ENCODE measurements around the gene ACSBG1. TPM values are rescaled to one million over a fixed set of nuclear protein-coding genes. Genes with fewer than 3 reads are reported as not detected.

Gene ACSBG1
- total RNA-seq, 1 donor from 2014 or later, result not detected

DNA sequence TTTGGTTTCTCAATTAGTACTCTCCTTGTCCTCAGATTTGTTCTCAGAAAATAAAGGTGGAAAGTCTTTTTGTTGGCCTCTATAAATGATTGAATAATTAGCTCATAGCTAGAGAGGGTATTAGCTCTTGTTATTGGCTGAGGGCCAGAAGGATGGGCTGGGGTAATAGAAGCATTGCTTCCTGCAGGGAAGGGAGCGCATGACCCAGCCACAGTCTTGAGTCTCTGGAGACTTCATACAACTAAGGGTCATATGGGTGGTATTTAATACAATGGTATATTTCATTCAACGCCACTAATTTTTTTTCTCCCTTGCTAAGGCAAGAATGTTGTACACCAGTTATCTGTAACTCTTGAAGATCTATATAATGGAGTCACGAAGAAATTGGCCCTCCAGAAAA is 38.4 kb upstream of the ACSBG1 start:
- no peak for TF ChIP-seq CTCF (IDR thresholded peaks at IDR 0.05)
- Histone ChIP-seq H3K27me3 (no peaks in the 10 kb centered on the region), H3K27ac (no peak overlapping the region), H3K9me3 (no peaks in the 10 kb centered on the region), H3K4me3 (no peak overlapping the region), H3K36me3 (peaks cover 0 to 20% of the 10 kb centered on the region in 2 donors), H3K4me1 (no peaks in the 10 kb centered on the region)
- DNase-seq (ENCODE audit: low spot score in 2 of 2), result no peak
- intact Hi-C loops (cut with DNase I), result no loop called here

DNA sequence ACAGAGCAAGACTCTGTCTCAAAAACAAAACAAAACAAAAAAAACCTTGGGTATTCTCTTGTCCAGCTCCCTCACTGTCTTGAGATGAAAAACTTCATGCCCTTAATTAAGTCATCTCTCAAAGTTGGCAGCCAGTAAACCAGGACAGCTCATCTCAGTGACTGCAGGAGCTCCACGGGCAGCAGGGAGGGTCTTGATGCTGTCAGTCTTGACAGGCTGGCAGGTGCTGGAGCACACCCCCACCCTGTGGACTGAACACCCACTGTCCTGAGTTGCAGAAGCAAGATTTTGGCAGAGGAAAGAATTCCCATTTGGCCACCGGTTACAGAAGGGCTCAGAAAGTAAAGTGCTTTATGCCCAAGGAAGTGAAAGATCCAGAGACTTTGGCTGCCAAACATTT is 38.0 kb upstream of the ACSBG1 start:
- no peak for TF ChIP-seq CTCF (IDR thresholded peaks at IDR 0.05)
- H3K36me3 ChIP-seq, result peaks cover 0 to 20% of the 10 kb centered on the region in 2 donors
- H3K4me1 ChIP-seq, result no peaks in the 10 kb centered on the region
- H3K4me3 ChIP-seq, result no peak overlapping the region
- intact Hi-C loops (cut with DNase I), result no loop called here
- no peaks in the 10 kb centered on the region for H3K9me3 ChIP-seq
- no peak overlapping the region for H3K27ac ChIP-seq
- DNase-seq (ENCODE audit: low spot score in 2 of 2), result no peak
- H3K27me3 ChIP-seq, result no peaks in the 10 kb centered on the region

DNA sequence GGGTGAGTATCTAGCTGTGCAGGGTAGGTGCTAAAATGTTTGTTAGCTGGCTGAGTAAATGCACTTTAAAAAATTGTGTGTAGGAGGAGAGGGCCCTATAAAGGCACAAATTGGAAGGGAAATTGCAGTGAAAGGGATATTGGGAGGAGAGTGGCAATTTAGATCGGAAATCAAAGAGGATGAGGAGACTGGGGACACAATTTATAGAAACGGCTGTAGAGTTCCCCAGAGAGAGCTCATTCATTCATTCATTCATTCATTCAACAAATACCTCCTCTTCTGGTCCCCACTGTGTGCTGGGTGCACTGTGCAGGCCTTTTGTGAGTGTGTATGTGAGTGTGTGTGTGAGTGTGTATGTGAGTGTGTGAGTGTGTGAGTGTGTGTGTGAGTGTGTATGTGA is 32.4 kb upstream of the ACSBG1 start:
- H3K9me3 ChIP-seq, result no peaks in the 10 kb centered on the region
- no peak for TF ChIP-seq CTCF (IDR thresholded peaks at IDR 0.05)
- no peak overlapping the region for H3K4me3 ChIP-seq
- H3K4me1 ChIP-seq, result peaks cover 8 to 10% of the 10 kb centered on the region in 2 donors
- DNase-seq (ENCODE audit: low spot score in 2 of 2), result no peak
- intact Hi-C loops (cut with DNase I), result loop anchor here (5.0 kb wide), 1 partner anchor 170 kb away; the partner anchor contains the start of gene IREB2
- H3K27me3 ChIP-seq, result no peaks in the 10 kb centered on the region
- H3K36me3 ChIP-seq, result no peaks in the 10 kb centered on the region
- peak overlapping the region; percentile 50 to 75 for H3K27ac ChIP-seq

DNA sequence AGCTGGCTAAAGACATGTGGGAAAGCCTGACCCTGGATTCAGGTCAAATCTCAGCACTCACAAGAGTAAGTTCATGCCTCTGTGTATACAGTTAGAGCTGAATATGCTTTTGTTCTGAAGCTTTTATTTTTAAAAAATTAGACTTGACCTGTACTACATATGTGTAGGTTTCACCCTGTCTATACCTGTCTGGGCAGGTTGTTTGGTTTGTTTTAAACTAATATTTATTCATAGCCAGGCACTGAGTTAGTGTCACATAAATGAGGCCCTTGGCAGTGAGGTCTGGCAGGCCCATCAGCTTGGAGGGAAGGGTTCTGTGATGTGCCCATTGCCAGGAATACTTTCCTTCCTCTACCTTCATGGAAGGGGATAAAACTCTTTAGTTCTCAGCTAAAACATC is 31.9 kb upstream of the ACSBG1 start:
- TF ChIP-seq CTCF (IDR thresholded peaks at IDR 0.05), result no peak
- intact Hi-C loops (cut with DNase I), result loop anchor here (5.0 kb wide), 1 partner anchor 171 kb away; the partner anchor contains the start of gene IREB2

DNA sequence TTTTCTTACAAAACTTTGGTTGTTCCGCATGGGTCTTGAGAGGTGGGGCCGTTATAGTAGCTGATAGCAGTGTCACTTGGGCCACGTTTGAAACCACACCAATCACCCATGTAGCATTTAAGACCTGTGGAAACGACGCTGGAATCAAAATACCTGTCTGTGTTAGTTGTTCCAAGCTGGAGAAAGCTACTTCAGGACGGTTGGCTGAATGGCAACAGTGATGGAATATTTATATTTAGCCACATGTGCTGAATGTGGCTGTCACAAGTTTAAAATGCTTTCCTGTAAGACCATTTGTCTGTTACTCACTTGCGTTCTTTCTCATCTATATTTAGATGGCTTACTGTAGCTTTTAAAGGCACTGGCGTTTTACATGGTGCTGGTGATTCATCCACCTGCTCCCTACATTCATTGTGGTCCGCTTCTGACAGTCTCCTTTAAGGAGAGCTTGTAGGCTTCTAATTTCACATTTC is 31.4 kb upstream of the ACSBG1 start:
- H3K27me3 ChIP-seq, result no peaks in the 10 kb centered on the region
- H3K4me1 ChIP-seq, result peaks cover 8 to 10% of the 10 kb centered on the region in 2 donors
- TF ChIP-seq CTCF (IDR thresholded peaks at IDR 0.05), result no peak
- no peaks in the 10 kb centered on the region for H3K9me3 ChIP-seq
- intact Hi-C loops (cut with DNase I), result loop anchor here (1.0 to 5.0 kb wide), 3 partner anchors 34 to 172 kb away; partner anchors contain the start of genes IDH3A, IREB2 and SKIC8
- H3K36me3 ChIP-seq, result no peaks in the 10 kb centered on the region
- H3K27ac ChIP-seq, result peak overlapping the region; percentile 44 to 75
- DNase-seq (ENCODE audit: low spot score in 2 of 2), result peak in 1 of 2 donors; percentile 70
- H3K4me3 ChIP-seq, result peak overlapping the region in 1 of 2 donors; percentile 92

More for the DNA sequence above, 31.9 kb upstream of the ACSBG1 start:
- peaks cover 8 to 10% of the 10 kb centered on the region in 2 donors for H3K4me1 ChIP-seq
- H3K36me3 ChIP-seq, result no peaks in the 10 kb centered on the region
- H3K4me3 ChIP-seq, result no peak overlapping the region
- no peaks in the 10 kb centered on the region for H3K9me3 ChIP-seq
- no peaks in the 10 kb centered on the region for H3K27me3 ChIP-seq
- no peak for DNase-seq (ENCODE audit: low spot score in 2 of 2)
- H3K27ac ChIP-seq, result peak overlapping the region; percentile 50 to 75

DNA sequence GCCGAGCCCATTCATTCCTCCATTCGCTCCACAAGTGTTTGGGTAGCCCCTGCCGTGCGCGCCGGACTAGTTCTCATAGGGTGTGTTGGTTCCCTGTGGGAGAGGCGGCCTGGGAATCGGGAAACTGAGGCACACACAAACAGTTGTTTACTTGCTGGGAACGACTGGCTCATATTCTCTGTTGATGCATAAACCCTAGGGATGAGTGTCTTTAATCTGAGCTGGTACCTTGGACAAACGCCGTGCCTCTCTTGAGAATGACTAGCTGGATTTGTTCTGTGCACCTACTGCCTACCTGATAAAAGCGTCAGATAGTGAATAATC is 30.7 kb upstream of the ACSBG1 start:
- no peaks in the 10 kb centered on the region for H3K36me3 ChIP-seq
- peak overlapping the region; percentile 44 to 75 for H3K27ac ChIP-seq
- DNase-seq (ENCODE audit: low spot score in 2 of 2), result no peak
- peak overlapping the region; percentile 61 to 92 for H3K4me3 ChIP-seq
- H3K4me1 ChIP-seq, result peaks cover 8 to 10% of the 10 kb centered on the region in 2 donors
- no peak for TF ChIP-seq CTCF (IDR thresholded peaks at IDR 0.05)
- H3K27me3 ChIP-seq, result no peaks in the 10 kb centered on the region
- intact Hi-C loops (cut with DNase I), result loop anchor here (1.0 to 5.0 kb wide), 3 partner anchors 34 to 172 kb away; partner anchors contain the start of genes IDH3A, IREB2 and SKIC8
- H3K9me3 ChIP-seq, result no peaks in the 10 kb centered on the region
